Activated B cell treated with CpG ODN at 0.5 μM for 24 hours (primary cell): ENCODE results near the gene SERBP1. TPM values are rescaled to one million over a fixed set of nuclear protein-coding genes. Genes with fewer than 3 reads are reported as not detected.

ENCODE experiments used
- ATAC-seq: fragments of 200-7000 bp; cut with Tn5 transposase; one replicate; pipeline ENCODE4 v1.10.0; 2021; ENCODE audit warnings: low read depth, mild to moderate bottlenecking, moderate library complexity
- CTCF ChIA-PET: fragments of 350-600 bp; sonication (Branson Sonifier 250); formaldehyde crosslinking; loops from one replicate; lab custom pipeline; 2021; ENCODE audit warnings: antibody characterized with exemption; lab: Charles Lee
- POLR2A ChIA-PET: fragments of 350-600 bp; sonication (Branson Sonifier 250); formaldehyde crosslinking; loops from one replicate; lab custom pipeline; 2021; ENCODE audit warnings: antibody characterized with exemption; lab: Charles Lee
- DNase-seq: peaks from one replicate; pipeline ENCODE4 v3.0.0; 2022
- H3K27ac Mint-ChIP-seq: one replicate; pipeline ENCODE4 v1.8.0; 2020; ENCODE audit warnings: mixed read lengths
- H3K27me3 Mint-ChIP-seq: one replicate; pipeline ENCODE4 v1.8.0; 2021; ENCODE audit warnings: mixed read lengths
- H3K36me3 Mint-ChIP-seq: one replicate; pipeline ENCODE4 v1.8.0; 2021; ENCODE audit warnings: low read depth, mixed read lengths
- H3K4me1 Mint-ChIP-seq: one replicate; pipeline ENCODE4 v1.8.0; 2021; ENCODE audit warnings: mixed read lengths
- H3K4me3 Mint-ChIP-seq: one replicate; pipeline ENCODE4 v1.8.0; 2020; ENCODE audit warnings: mild to moderate bottlenecking, mixed read lengths
- H3K9me3 Mint-ChIP-seq: one replicate; pipeline ENCODE4 v1.8.0; 2020; ENCODE audit warnings: mixed read lengths
- intact Hi-C: fragments of 100-400 bp; cut with micrococcal nuclease; formaldehyde crosslinking; loops from one replicate; pipeline ENCODE4 v1.15.1; 2024
- total RNA-seq: library from RNA; stranded (reverse); gene quantifications from 2 replicates; pipeline ENCODE4 v1.2.3, GENCODE V29; 2022
- TF ChIP-seq, protein P1 (sequence below): fragments of 200-600 bp; IDR thresholded peaks from one replicate; pipeline ENCODE4 v1.8.0; 2022; ENCODE audit warnings: antibody characterized with exemption, mild to moderate bottlenecking

The SERBP1 gene
- total RNA-seq, 1 donor from 2014 or later: 222 TPM

DNA sequence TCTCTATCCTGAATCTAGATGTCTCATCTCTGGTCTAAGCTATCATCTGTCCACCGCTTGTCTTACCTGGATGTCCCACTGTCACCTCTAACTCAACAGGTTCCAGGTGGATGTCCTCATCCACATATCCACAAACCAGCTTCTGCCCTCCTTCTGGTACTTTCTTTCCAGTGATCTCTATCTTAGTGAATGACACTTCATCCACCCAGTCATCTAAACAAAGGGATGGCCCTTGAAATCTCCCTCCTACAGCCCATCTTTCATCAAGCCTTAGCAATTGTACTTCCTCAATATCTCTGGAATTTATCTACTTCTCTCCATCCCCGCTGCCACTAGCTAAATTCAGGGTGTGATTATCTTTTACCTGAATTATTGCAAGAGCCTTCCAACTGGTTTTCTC is 33.9 kb upstream of the SERBP1 start:
- Mint-ChIP-seq H3K27ac (no peak overlapping the region), H3K36me3 (no peaks in the 10 kb centered on the region), H3K27me3 (peaks cover 4% of the 10 kb centered on the region), H3K4me3 (no peak overlapping the region), H3K4me1 (no peaks in the 10 kb centered on the region), H3K9me3 (no peaks in the 10 kb centered on the region)
- intact Hi-C loops: no loop called here
- no peak for DNase-seq
- TF ChIP-seq, protein P1, sequence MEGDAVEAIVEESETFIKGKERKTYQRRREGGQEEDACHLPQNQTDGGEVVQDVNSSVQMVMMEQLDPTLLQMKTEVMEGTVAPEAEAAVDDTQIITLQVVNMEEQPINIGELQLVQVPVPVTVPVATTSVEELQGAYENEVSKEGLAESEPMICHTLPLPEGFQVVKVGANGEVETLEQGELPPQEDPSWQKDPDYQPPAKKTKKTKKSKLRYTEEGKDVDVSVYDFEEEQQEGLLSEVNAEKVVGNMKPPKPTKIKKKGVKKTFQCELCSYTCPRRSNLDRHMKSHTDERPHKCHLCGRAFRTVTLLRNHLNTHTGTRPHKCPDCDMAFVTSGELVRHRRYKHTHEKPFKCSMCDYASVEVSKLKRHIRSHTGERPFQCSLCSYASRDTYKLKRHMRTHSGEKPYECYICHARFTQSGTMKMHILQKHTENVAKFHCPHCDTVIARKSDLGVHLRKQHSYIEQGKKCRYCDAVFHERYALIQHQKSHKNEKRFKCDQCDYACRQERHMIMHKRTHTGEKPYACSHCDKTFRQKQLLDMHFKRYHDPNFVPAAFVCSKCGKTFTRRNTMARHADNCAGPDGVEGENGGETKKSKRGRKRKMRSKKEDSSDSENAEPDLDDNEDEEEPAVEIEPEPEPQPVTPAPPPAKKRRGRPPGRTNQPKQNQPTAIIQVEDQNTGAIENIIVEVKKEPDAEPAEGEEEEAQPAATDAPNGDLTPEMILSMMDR: no peak
- CTCF ChIA-PET: no interaction called here
- POLR2A ChIA-PET: no interaction called here
- no peak for ATAC-seq

DNA sequence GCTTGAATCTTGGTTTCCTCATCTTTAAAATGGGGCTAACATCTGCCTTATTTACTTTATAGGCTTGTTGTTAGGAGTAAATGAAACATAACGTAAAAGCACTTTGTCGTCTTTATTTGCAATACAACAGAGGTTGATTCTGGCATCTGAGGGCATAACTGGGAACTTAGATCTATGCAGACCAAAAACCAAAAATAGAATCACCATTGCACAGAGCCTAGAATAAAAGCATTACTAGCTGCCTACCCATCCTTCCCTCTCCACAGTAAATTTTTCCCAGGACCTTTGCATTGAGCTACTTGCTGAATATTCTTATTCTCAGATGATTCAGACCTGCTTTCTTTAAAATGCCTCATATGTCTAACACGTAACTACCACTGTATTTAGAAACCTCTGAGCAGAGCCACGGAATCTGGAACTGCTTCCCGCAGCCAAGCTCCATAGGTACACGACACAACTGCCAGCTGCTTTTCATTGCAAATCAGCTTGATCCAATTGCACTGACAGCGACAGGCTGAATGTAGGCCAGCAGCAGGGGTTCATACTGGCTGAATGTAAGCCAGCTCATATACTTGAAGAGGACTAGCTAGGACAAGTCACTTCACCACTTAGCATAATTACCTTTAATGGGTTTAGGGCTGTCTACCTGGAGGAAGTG is 33.2 kb upstream of the SERBP1 start:
- POLR2A ChIA-PET: no interaction called here
- ATAC-seq: no peak
- no peak overlapping the region for H3K27ac Mint-ChIP-seq
- H3K9me3 Mint-ChIP-seq: no peaks in the 10 kb centered on the region
- H3K4me3 Mint-ChIP-seq: no peak overlapping the region
- peaks cover 4% of the 10 kb centered on the region for H3K27me3 Mint-ChIP-seq
- no peaks in the 10 kb centered on the region for H3K4me1 Mint-ChIP-seq
- CTCF ChIA-PET: no interaction called here
- TF ChIP-seq, protein P1: no peak
- intact Hi-C loops: no loop called here
- DNase-seq: no peak
- no peaks in the 10 kb centered on the region for H3K36me3 Mint-ChIP-seq

DNA sequence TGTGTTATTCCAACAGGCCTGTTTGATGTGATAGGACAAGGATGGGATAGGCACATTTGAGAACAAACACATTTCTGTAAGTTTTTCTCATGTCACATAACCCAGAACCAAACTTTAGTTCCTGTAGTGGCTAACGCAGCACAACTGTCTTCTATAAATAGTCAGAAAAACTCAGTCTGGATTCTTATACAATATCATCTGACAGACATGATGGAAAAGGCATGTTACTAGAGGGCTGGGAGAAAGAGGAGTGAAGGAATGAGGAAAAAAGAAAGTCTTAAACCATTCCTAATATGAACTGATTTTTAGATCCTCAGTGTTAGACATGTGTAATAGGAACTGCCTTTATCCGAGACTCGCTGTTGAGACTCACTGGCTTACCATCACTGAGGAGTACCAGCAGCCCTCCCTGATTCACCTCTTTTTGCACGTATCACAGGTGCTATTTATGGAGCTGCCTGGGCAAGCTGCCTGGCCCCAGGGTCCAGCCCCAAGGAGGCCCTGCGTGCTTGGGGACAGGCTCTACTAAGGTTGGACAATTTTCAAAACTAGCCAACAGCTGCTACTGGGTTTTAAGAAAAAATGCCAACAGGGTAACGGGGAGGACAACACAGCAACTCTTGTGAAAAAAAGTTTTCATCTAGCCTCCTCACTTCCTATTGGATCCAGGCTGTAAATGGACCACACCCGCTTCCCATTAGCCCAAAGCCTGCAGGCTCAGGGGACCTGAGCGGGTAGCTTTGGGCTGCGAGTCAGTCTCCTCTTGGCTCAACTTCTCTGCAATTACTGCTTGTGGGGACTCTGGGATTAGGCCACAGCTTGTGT is 30.7 kb upstream of the SERBP1 start:
- H3K27ac Mint-ChIP-seq: no peak overlapping the region
- H3K27me3 Mint-ChIP-seq: peaks cover 4% of the 10 kb centered on the region
- ATAC-seq (no peak), DNase-seq (no peak)
- no peaks in the 10 kb centered on the region for H3K9me3 Mint-ChIP-seq
- intact Hi-C loops: no loop called here
- no peaks in the 10 kb centered on the region for H3K36me3 Mint-ChIP-seq
- TF ChIP-seq, protein P1: no peak
- CTCF ChIA-PET: no interaction called here
- H3K4me3 Mint-ChIP-seq: no peak overlapping the region
- POLR2A ChIA-PET: no interaction called here
- no peaks in the 10 kb centered on the region for H3K4me1 Mint-ChIP-seq

DNA sequence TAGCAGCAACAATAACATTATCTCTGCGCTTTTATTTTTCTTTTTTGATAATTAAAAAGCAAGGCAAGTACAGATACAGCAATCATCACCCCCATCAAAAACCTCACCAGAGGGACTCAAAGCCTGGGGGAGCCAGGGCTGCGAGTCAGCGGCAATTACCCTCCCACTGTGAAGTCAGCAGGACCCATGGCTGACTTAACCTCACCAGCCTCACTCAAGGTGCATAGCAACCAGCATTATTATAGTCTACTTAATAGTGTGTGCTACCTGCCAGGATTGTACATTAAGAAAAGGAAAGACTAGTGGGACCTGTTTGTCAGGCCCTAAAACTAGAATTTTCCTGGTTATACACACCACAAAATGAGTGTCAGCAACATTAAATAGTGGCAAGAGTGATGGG is 28.9 kb upstream of the SERBP1 start:
- ChIA-PET POLR2A (no interaction called here), CTCF (no interaction called here)
- Mint-ChIP-seq H3K9me3 (no peaks in the 10 kb centered on the region), H3K36me3 (no peaks in the 10 kb centered on the region), H3K4me1 (no peaks in the 10 kb centered on the region), H3K4me3 (no peak overlapping the region), H3K27me3 (peaks cover 2% of the 10 kb centered on the region), H3K27ac (no peak overlapping the region)
- no peak for ATAC-seq
- TF ChIP-seq, protein P1: no peak
- intact Hi-C loops: no loop called here
- DNase-seq: no peak

DNA sequence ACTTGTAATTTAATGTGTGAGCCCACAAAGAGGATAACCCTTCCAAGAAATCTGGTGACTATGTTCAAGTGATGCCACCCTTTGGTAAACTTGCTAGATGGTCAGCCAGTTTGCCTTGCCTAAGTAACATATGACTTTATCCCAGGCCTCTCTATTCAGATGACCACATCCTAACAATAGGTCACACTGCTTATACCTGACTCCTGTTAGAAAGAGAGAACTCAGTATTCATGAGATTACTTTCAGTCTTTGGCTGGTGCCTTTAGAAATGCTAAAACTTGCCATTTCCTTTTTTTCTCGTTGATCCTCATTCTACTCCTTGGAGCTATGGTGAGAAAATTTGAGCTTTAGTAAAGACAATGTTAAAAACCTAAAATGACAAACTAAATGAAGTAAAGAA is 28.5 kb upstream of the SERBP1 start:
- CTCF ChIA-PET: no interaction called here
- DNase-seq (no peak), ATAC-seq (no peak)
- no peaks in the 10 kb centered on the region for H3K36me3 Mint-ChIP-seq
- intact Hi-C loops: no loop called here
- no peak overlapping the region for H3K4me3 Mint-ChIP-seq
- no peak overlapping the region for H3K27ac Mint-ChIP-seq
- H3K27me3 Mint-ChIP-seq: peaks cover 2% of the 10 kb centered on the region
- H3K4me1 Mint-ChIP-seq: no peaks in the 10 kb centered on the region
- H3K9me3 Mint-ChIP-seq: no peaks in the 10 kb centered on the region
- POLR2A ChIA-PET: no interaction called here
- TF ChIP-seq, protein P1: no peak
